Osteoblast (primary cell): Measurements from ENCODE around the gene ELP4. TPM values are rescaled to one million over a fixed set of nuclear protein-coding genes. Genes with fewer than 3 reads are reported as not detected.

ENCODE experiments used
- DNase-seq: peaks from one replicate; pipeline ENCODE4 v3.0.0; 2011; ENCODE audit warnings: low spot score, mixed read lengths; ENCODE audit not compliant: insufficient read length; ENCODE audit errors: missing footprints
- H2AFZ ChIP-seq: 2 replicates; pipeline ENCODE4 v1.6.0; 2011; ENCODE audit warnings: mild to moderate bottlenecking, low read length
- H3K27ac ChIP-seq: 2 replicates; pipeline ENCODE4 v1.5.1; 2011; ENCODE audit warnings: mild to moderate bottlenecking, low read depth, low read length, moderate library complexity
- H3K27me3 ChIP-seq: 2 replicates; pipeline ENCODE4 v1.6.0; 2012; ENCODE audit warnings: mild to moderate bottlenecking, control low read depth, inconsistent platforms, low read length, moderate library complexity; ENCODE audit not compliant: insufficient read depth
- H3K36me3 ChIP-seq: 2 replicates; pipeline ENCODE4 v1.5.1; 2011; ENCODE audit warnings: mild to moderate bottlenecking, low read length, control low read depth, moderate library complexity; ENCODE audit not compliant: insufficient read depth
- H3K4me1 ChIP-seq: 2 replicates; pipeline ENCODE4 v1.5.1; 2011; ENCODE audit warnings: mild to moderate bottlenecking, low read length, control low read depth, moderate library complexity; ENCODE audit not compliant: insufficient read depth
- H3K4me2 ChIP-seq: 2 replicates; pipeline ENCODE4 v1.6.0; 2011; ENCODE audit warnings: mild to moderate bottlenecking, low read length; ENCODE audit not compliant: insufficient read depth
- H3K4me3 ChIP-seq: fragments of 200-600 bp; sonication (generic); 3 replicates; pipeline ENCODE4 v1.5.1; 2012; ENCODE audit warnings: mild to moderate bottlenecking, low read length, inconsistent platforms; ENCODE audit not compliant: insufficient read depth
- H3K79me2 ChIP-seq: 2 replicates; pipeline ENCODE4 v1.6.0; 2012; ENCODE audit warnings: mild to moderate bottlenecking, low read length, control low read depth, inconsistent platforms; ENCODE audit not compliant: insufficient read depth
- H3K9me3 ChIP-seq: 2 replicates; pipeline ENCODE4 v1.5.1; 2011; ENCODE audit warnings: low read depth, low read length, control low read depth
- H4K20me1 ChIP-seq: 2 replicates; pipeline ENCODE4 v1.6.0; 2012; ENCODE audit warnings: mild to moderate bottlenecking, low read length, control low read depth; ENCODE audit not compliant: insufficient read depth
- total RNA-seq: library from RNA; depleted of rRNA; stranded (reverse); fragments of >200 nt; gene quantifications from 2 replicates; pipeline ENCODE4 v1.2.3, GENCODE V29; 2012
- TF ChIP-seq, protein P1 (sequence below): IDR thresholded peaks from 2 replicates; pipeline ENCODE4 v1.5.1; 2011; ENCODE audit warnings: mild to moderate bottlenecking, low read depth, low read length, moderate library complexity; ENCODE audit errors: extremely low read depth

The ELP4 gene
- total RNA-seq, 1 donor, result 16.3 TPM

DNA sequence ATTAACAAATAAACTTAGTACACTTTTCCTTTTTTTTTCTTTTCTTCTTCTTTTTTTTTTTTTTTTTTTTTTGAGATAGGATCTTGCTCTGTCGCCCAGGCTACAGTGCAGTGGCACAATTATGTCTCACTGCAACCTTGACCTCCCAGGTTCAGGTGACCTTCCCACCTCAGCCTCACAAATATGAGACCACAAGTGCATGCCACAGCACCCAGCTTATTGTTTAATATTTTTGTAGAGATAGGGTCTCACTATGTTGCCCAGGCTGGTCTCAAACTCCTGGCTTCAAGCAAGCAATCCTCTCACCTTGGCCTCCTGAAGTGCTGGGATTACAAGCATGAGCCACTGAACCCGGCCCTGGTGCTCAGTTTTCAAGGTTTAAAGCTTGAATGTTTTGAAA is 88.9 kb downstream of the ELP4 start:
- DNase-seq, result no peak
- no peak overlapping the region for H2AFZ ChIP-seq

DNA sequence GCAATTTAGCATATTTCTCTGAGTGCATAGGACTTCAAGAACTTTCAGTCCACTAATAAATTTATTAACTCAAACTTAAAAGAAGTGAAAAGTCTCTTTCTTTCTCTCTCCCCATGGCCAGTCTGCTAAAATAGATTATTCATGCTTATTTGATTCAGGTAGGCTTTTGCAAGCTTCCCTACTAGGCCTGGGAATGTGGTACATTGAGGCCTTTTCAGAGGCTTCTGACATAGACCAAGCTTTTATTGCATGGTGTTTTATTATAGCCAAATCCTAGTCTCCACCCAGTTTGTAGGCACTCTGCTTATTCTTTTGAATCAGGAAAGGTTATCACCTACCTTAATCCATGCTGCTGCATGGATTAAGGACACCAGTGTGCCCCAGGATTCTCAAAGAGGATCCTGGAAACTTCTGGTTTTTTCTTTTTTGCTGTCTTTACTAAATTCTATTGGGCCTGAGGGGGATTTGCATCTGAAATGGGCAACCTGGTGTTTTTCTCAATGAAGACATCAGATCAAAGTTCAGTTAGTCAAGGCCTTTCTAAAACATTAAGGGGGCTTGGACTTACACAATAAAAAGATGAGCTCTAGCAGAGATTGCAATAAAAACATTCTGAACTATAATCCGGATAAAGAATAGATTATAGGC is 92.2 kb downstream of the ELP4 start:
- no peaks in the 10 kb centered on the region for H3K36me3 ChIP-seq
- H3K9me3 ChIP-seq, result no peaks in the 10 kb centered on the region
- H3K27ac ChIP-seq, result no peak overlapping the region
- H3K79me2 ChIP-seq, result no peaks in the 10 kb centered on the region
- no peaks in the 10 kb centered on the region for H3K4me1 ChIP-seq
- no peaks in the 10 kb centered on the region for H3K27me3 ChIP-seq
- no peaks in the 10 kb centered on the region for H4K20me1 ChIP-seq
- TF ChIP-seq, protein P1, sequence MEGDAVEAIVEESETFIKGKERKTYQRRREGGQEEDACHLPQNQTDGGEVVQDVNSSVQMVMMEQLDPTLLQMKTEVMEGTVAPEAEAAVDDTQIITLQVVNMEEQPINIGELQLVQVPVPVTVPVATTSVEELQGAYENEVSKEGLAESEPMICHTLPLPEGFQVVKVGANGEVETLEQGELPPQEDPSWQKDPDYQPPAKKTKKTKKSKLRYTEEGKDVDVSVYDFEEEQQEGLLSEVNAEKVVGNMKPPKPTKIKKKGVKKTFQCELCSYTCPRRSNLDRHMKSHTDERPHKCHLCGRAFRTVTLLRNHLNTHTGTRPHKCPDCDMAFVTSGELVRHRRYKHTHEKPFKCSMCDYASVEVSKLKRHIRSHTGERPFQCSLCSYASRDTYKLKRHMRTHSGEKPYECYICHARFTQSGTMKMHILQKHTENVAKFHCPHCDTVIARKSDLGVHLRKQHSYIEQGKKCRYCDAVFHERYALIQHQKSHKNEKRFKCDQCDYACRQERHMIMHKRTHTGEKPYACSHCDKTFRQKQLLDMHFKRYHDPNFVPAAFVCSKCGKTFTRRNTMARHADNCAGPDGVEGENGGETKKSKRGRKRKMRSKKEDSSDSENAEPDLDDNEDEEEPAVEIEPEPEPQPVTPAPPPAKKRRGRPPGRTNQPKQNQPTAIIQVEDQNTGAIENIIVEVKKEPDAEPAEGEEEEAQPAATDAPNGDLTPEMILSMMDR, result no peak
- no peak overlapping the region for H3K4me3 ChIP-seq
- H2AFZ ChIP-seq, result no peak overlapping the region
- no peak overlapping the region for H3K4me2 ChIP-seq
- DNase-seq, result no peak

More for the DNA sequence above, 88.9 kb downstream of the ELP4 start:
- Histone ChIP-seq H3K27me3 (no peaks in the 10 kb centered on the region), H3K79me2 (no peaks in the 10 kb centered on the region), H3K4me2 (no peak overlapping the region), H3K9me3 (no peaks in the 10 kb centered on the region), H3K36me3 (no peaks in the 10 kb centered on the region), H3K4me3 (no peak overlapping the region), H3K4me1 (no peaks in the 10 kb centered on the region), H3K27ac (no peak overlapping the region), H4K20me1 (no peaks in the 10 kb centered on the region)
- TF ChIP-seq, protein P1, result no peak

DNA sequence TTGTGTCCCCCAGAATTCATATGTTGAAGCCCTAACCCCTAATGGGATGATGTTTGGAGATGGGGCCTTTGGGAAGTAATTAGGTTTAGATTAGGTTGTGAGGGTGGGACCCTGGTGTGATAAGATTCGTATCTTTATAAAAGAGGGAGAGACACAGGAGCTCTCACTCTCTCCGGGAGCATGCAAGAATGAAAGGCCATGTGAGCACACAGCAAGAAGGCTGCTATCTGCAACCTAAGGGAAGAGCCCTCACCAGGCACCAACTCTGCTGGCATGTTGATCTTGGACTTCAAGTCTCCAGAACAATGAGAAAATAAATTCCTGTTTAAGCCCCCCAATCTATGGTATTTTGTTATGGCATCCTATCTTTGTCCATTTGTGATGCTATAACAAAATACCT is 97.3 kb downstream of the ELP4 start:
- Histone ChIP-seq H3K4me1 (no peaks in the 10 kb centered on the region), H3K27me3 (no peaks in the 10 kb centered on the region), H3K4me2 (no peak overlapping the region), H3K9me3 (no peaks in the 10 kb centered on the region), H2AFZ (no peak overlapping the region), H4K20me1 (no peaks in the 10 kb centered on the region), H3K27ac (no peak overlapping the region), H3K4me3 (no peak overlapping the region), H3K36me3 (no peaks in the 10 kb centered on the region), H3K79me2 (no peaks in the 10 kb centered on the region)
- TF ChIP-seq, protein P1, result no peak
- no peak for DNase-seq

DNA sequence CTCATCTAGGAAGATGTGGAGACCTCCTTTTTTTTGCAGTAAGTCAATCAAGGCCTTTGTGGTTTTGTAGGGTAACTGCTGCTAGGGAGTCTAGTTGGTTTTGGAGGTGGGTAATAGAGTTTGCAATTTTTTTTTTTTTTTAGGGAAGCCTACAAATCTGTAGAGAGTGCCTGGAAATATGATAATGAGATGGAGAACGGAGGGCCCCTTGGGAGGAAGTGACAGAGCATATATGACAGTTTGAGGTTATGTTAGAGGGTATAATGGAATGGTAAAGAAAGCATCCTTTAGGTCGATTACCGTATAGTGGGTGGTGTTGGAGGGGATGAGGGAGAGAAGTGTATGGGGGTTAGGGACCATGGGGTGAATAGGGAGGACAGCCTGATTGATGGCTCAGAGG is 98.3 kb downstream of the ELP4 start:
- H3K27me3 ChIP-seq, result no peaks in the 10 kb centered on the region
- TF ChIP-seq, protein P1, result no peak
- no peaks in the 10 kb centered on the region for H3K9me3 ChIP-seq
- H3K4me2 ChIP-seq, result no peak overlapping the region
- H3K4me1 ChIP-seq, result no peaks in the 10 kb centered on the region
- no peak for DNase-seq
- H3K27ac ChIP-seq, result no peak overlapping the region
- H3K4me3 ChIP-seq, result no peak overlapping the region
- H2AFZ ChIP-seq, result no peak overlapping the region
- H3K36me3 ChIP-seq, result no peaks in the 10 kb centered on the region
- no peaks in the 10 kb centered on the region for H4K20me1 ChIP-seq
- no peaks in the 10 kb centered on the region for H3K79me2 ChIP-seq
